Measurements from ENCODE around the gene DAD1. TPM values are rescaled to one million over a fixed set of nuclear protein-coding genes. Genes with fewer than 3 reads are reported as not detected.
"Not testable (repeated sequence)": the region's sequence is repeated elsewhere in the genome, so short reads cannot be mapped to it uniquely, and the experiment has no call there.

The DAD1 gene
- total RNA-seq, 1 donor from 2014 or later = 163 TPM

DNA sequence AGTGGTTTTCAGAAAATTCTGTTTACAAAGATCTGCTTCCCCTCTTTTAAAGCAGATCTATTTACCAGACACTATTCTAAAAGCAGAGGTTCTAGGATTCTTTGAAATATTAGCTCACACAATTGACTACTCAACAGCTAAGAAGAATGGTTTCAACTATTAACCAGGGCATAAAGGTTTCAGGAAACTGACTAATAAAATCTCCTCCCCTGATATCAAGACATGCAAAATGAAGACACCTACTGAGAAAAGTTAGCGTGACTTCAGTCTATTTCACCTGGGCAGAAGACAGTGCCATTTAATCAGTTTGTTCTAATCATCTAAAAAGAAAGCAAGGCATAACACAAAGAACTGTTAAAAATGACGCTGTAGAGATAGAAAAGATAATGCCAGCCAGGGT is 22.2 kb downstream of the DAD1 start:
- ATAC-seq = no peak

DNA sequence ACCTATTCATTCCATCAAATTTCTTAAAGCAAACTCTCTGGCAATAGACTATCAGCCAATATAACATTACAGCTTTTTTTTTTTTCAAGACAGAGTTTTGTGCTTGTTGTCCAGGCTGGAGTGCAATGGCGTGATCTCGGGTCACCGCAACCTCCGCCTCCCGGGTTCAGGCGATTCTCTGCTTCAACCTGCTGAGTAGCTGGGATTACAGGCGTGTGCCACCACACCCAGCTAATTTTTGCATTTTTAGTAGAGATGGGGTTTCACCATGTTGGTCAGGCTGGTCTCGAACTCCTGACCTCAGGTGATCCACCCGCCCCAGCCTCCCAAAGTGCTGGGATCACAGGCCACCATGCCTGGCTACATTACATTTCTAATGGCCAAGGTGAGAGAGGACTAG is 22.8 kb downstream of the DAD1 start:
- ATAC-seq = not testable (repeated sequence)

DNA sequence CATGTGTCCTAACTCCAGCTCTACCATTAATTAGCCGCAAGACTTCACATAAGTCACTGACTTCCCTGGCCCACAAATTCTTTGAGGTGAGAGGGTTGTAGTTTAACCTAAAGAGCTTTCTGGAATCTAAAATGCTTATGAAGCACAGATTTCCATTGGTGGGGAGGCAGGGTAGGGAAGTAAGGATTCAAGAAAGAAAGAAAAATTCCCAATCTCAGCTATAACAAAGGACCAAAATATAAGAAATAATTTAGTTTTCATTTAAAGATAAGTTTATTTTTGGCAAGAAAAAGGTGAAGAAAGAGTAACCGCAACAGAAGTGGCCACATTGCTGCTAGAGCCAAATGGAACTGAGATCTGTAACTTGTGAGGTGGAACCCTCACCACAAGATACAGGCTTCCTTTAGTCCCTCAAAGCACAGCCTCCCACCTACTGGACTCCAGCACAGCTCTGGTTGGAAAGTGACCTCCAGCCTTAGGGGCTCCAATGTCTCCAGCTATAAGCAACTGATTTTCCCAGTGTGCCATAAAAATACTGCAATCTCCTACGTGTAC is 23.6 kb downstream of the DAD1 start:
- no peak for ATAC-seq

DNA sequence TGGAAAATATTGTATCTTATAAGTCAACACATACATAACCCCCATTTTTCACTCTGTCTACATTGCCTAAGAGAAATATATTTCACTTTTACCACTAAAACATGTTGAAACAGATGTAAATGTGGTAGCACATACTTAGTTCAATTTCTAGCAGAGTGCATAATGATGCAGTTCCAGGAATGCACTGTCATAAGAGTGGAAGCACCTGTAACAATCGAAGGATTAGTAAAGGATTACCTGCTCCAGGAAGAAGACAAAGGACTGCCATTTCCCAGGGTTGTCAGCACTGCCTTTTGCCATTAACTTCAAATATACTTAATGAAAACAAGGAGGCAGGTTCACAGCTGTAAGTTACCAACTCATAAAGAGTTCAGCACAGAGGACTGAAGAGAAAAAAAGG is 24.6 kb downstream of the DAD1 start:
- ATAC-seq = peak; percentile 89

DNA sequence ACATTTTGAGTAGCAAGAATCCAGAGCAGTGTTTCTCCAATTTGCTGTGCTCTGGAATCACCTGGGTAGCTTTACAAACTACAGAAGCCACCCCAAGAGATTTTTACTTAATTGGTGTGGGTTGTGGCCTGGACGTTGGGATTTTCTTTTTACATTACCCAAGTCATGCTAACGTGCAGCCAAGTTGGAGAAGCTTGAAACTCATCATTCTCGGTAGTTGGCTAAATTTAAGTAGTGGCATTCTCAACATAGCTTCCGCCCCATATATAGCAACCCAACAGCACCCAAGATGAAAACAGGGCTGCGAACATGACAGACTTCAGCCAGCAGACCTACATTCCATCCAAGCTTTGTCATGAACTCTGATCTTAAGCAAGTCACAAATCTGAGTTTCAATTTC is 25.0 kb downstream of the DAD1 start:
- ATAC-seq = peak; percentile 58

DNA sequence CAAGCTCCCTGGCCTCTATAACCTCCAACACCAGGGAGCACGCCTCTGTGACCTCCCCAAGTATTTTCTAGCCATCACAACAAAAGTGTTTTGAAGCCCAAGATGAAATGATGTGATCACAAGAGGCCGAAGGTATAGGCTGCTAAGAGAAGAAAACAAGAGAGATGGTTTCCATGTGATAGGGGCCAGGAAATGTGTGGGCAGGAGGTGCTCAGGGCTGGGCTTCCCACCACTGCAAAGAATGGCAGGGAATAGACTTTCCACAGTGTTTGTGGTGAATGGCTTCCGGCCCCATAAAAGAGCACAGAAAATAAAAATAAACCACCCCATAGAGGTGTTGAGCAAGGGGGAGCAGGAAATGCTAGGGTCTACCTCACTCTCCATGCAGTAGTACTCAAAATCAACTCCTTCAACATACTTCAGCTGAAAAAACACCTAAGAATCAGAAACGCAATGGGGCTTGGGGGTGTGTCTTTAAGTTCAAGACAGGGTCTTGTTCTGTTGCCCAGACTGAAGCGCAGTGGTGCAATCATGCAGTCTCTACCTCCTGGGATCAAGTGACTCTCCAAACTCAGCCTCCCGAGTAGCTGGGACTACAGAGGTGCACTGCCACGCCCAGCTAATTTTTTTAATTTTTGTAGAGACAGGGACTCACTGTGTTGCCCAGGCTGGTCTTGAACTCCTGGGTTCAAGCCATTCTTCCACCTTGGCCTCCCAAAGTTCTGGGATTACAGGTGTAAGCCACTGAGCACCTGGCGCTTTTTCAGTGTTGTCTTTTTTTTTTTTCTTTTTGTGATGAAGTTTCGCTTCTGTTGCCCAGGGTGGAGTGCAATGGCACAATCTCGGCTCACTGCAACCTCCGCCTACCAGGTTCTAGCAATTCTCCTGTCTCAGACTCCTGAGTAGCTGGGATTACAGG is 27.1 kb downstream of the DAD1 start:
- no peak for ATAC-seq

DNA sequence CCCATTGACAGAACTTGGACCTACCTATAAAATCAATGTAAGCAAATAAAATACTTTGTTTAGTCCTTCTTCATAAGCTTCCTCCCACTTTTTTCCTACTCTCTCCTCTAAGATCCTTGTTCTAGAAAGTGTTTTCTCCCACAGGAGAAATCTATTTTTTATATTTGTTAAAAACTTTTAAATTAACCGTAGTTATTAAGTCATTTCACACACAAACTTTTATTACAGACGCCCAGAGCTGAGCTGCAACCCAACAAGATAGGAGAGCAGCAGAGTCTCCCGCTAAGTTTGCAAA is 27.7 kb downstream of the DAD1 start:
- ATAC-seq = no peak

DNA sequence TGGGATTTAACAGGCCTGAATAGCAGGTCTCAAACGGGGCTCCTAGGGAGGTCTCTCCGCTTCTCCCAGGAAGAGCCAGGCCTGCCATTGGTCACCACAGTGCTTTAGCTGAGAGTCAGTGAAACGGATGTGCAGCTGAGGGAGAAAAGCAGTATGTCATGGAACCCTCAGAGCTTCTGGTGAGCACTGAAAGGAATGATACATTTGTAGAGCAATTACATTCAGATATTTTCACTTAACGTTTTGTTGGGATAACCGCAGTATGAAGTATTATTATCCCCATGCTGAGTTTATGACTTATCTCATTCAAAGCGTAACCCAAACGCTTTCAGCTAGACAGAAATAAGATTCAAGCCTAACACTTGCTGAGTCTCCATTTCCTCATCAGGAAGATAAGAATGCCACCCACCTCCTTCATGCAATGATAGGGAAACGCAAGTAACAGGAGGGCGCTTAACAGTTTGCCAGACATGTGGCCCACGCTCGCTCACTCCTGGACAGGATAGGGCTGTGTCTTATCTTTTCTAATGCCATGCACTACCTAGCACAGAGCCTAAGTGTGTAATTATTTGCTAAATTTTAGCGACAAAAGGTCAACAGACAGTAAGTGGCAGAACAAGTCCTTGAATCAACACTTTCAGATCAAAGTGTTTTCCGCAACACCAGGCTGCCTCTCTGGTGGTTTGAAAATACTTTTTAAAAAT is 28.2 kb downstream of the DAD1 start:
- ATAC-seq = no peak

DNA sequence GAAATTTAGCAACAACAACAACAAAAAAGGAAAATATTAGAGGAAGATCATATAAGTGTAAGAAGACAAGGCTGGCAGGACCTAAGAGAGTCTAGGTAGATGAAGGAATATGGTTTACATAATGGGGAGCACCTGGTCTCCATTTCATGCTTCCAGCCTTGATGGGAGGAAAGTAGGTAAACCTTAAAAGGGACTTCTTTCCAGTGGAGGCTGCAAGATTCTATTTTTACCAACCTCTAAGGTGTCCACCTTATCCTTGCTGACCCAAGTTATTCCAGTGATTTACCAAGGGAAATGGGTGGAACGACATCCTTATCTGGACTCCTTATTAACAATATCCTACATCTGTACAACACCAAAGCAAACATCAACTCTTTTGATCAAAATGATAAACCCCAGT is 30.0 kb downstream of the DAD1 start:
- ATAC-seq = no peak

DNA sequence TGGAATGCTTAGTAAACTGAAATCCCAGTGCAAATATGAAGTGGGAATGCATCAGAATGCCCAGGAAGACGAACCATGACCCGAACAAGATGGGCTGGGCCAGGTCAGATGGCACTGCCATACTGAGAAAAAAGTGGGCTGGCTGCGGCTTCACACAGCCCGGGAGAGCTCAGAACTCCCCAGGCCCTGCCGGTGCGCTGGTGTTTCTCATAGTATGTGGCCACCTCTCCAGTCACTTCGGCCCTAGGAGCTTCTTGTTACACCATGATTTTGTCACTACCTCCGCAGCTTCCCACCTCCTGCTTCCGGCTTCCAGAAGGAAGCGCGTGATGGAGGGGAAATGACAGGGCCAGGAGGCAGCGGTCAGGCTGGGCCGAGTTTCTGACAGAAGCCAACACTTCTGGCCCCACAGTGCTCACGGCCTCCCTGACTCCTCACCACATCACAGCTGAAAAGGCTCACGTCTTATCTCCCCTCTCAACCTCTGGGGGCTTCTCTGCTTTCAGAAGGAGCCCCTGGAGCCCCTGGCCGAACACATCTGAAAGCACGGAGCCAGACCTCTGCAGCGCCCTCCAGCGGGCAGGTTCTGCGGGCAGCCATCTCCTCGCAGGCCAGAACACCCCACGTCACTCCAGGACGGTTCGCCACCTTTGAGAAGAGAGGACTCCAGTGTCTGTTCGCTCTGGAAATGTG is 30.7 kb downstream of the DAD1 start:
- ATAC-seq = no peak

DNA sequence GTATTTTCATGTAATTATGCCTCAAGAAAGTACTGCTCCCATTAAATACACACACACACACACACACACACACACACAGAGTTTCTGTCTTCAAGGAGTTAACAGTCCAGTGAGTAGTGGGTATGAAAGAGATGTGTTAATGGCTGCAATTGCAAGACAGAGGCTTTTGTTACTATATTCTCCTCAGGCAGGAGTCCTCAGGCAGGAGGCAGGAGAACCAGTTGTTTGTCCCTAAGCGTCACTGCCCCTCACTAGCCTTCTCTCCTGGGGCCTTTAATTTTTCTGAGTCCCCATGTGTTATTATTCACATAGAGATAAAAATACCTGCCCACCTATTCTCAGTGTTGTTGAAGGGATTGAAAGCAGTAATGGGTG is 31.2 kb downstream of the DAD1 start:
- no peak for ATAC-seq

DNA sequence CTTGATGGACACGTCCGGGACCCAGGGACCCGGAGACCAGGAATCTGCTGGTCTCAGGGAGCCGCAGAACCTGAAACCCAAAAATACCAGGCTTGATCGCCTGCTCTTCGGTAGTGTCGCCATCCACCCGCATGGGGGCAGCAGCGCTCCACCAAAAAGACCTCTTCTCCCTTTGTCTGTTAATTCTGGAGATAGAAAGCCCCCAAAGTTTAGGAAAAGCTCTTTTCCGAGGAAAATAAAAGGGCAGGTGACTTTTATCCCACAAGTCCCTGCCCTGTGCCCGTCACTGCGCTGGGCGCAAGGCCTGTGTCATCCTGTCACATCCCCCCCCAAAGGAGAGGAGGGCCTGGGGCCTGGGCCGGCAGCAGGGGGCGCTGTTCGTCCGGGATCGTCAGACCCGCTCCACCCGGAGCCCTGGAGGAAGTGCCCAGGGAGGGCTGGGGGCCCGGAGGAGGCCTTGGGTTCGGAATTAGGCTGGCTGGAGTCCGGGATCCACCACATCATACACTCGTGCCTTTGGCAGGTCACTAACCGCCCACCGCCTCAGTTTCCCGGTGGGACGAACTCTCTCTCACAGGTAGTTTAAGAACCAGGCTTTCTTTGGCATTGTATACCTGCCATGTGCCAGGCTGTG is 31.9 kb downstream of the DAD1 start:
- peak; percentile 73 for ATAC-seq

DNA sequence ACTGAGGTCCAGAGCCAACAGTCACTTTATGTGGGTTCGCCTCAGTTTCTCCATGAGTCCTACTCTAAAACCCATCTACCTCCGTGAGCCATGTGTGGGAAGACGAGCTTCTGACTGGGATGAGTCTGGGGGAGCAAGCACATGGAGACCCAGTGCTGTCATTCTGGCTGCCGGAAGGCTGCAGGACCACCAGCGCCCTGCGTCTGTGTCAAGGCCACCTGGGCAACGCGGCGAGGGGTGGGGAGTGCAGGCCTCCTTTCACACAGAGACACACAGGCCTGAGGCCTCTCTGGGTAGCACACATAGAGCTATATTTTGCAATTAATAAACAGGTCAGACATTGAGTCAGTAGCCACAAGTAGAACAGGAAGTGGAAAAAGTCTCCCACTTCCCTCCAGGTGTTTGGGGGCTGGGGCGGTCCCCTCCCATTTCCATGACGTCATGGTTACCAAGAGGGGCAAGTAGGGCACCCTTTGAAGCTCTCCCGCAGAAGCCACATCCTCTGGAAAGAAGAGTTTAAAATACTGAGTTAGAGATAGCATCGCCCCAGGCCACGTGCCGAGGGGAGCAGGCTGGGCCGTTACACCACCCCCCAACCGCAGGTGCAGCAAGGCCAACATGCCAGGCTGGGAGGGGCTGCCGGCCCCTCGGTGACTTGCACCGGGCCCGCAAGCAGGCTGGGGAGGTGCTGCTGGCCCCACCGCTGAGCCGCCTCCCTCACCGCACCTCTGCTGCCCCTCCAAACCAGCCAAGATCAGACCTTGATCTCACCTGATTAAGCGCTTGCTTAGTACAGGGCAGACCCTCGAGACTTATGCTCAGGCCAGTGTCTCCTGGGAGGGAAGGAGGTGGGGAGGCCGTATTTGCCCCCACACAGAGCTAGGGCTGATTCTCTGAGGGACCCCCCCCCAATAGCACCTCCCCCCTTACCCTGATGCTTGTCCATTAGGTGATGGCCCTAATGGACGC is 32.7 kb downstream of the DAD1 start:
- ATAC-seq = peak; percentile 67

DNA sequence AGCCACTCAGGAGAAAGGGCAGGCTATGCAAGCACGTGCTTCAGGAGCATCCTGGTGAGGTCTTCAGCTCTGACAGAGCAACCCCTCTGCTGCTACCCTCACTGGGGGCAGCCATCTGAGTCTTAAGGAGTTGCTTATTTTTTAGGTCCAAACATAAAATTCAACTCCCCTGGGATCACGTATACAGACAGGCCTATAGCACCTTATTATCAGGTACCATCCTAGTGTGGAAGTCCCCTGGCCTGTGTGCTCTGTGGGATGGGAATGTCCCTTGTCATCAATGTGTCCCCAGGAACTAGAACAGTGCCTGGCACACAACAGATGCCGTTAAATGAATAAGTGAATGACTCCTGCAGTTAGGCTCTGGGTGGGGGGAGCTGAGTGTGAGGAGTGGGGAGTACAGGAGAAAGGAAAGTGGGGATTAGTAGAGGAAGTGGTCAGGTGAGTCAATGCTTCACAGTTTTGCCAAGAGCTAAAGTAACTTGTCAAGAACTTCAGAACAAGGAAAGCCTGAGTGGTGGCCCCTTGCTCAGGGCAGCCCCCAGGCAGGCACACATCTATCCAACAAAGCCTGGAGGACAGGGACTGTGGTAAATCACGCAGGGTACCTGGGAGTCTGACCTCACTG is 33.5 kb downstream of the DAD1 start:
- ATAC-seq = no peak

DNA sequence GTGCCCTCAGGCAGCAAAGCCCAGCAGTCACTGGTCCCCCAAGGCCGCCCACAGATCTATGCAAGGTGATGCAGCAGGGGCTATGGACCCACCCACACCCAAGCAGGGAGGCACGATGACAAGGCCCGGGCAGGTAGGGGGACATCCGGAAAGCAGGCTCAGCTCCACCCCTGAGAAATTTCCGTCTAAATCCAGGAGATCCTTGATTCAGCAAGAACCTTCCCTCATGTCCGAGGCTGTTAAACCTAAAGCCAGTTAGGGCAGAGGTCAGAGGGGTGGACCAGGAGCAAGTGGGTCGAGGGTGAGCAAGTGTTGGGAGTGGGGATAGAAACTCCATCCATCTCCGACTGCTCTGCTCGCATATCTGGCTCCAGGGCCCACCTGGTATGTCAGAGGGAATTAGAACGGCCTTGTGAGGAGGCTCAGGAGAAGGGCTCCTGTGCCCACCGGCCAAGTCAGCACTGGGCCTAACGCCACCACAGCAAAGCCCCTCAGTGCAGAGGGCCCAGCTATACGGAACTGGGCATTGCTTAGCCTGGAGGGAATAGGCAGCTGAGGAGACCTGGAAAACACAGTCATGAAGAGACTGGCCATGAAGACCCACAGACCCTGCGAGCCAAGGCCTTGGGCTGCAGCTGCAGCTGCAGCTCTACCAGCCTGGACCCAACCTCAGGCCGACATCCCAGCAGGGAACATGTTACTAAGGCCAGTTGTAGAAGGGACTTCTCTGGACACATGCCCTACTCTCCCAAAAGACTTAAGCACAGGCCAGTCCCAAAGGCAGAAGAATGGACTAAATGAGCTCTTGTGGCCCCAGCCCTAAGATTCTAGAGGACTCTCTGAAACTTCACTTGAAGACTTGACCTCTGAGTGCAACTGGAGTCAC is 34.3 kb downstream of the DAD1 start:
- no peak for ATAC-seq

DNA sequence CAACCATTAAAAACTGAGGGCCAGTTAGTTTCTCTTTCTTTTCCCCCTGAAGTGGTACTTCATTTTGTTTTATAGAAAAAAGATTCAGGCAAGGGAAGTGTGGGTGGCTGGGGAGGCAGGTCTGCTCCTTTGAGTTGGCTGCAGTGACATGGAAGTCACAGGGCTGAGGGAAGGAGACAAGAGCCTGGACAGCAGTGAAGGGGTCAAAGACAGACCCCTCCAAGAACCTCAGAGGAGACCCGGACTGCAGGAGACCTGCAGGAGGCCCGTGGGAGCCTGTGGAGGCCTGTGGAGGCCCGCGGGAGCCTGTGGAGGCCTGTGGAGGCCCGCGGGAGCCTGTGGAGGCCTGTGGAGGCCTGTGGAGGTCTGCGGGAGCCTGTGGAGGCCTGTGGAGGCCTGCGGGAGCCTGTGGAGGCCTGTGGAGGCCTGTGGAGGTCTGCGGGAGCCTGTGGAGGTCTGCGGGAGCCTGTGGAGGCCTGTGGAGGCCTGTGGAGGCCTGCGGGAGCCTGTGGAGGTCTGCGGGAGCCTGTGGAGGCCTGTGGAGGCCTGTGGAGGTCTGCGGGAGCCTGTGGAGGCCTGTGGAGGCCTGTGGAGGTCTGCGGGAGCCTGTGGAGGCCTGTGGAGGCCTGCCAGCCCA is 35.0 kb downstream of the DAD1 start:
- not testable (repeated sequence) for ATAC-seq

DNA sequence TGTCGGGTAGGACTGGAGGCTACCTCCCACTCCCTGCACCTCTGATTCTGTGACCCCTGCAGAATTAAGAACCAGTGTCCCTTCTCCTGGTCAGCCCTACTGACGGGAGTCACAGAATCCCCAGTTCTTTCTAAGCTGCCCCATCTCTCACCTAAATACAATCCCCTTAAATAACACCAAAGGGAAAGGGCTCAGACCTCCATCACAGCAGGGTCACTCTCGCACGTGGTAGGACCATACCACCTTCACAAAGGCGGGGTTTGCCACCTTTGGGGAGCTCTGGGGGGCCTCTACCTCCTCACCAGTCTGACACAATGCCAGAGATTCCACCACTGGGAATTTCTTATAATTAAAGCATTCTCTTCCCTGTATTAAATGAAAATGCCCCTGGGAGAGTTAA is 35.6 kb downstream of the DAD1 start:
- ATAC-seq = no peak

DNA sequence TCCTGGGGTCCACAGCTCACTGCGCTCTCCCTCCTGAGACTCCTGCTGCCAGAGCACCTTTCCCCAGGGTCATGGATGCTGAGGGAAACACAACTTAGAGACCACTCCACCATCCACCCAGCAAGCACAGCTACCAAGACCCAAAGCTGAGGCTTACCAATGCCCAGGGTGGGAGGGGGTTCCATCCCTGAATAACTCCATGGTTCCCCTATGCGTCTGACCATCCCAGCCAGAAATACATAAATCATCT is 36.3 kb downstream of the DAD1 start:
- no peak for ATAC-seq

DNA sequence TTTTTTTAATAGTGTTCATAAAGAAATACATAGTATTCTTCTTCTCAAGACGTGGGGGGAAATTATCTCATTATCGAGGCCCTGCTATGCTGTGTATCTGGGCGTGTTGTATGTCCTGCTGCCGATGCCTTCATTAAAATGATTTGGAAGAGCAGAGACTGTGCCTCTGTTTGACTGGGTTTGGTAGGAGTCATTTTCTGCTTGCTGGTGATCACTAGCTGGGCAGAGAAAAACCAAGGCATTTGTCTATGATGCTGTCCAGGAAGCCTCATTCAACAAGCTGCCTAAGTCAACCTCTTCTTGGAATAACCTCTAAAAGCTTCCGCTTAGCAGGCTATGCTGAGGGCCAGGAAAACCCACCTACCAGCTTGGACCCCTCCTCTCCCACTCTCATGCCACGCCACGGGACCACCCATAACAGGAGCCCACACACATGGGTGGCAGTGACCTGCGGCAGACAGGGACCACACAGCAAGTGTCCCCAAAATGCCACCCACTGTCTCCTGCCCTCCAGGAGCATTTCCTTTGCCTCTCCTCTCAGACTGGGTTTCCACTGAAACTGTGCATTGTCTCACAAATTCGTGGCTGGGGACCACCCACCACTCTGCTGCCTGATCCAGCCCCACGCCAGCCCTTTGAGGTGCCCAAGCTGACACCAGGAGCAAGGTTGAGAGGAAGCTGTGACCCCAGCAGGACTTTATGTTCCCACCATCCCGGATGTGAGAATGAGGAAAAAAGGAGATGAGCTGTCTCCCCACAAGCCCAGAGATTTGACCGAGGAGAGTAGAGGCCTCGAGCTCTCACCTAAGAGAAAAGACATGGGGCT is 36.8 kb downstream of the DAD1 start:
- ATAC-seq = no peak
